ENCODE measurements around the gene LMNA.
"Not testable (repeated sequence)": the region's sequence is repeated elsewhere in the genome, so short reads cannot be mapped to it uniquely, and the experiment has no call there.

Gene LMNA

DNA sequence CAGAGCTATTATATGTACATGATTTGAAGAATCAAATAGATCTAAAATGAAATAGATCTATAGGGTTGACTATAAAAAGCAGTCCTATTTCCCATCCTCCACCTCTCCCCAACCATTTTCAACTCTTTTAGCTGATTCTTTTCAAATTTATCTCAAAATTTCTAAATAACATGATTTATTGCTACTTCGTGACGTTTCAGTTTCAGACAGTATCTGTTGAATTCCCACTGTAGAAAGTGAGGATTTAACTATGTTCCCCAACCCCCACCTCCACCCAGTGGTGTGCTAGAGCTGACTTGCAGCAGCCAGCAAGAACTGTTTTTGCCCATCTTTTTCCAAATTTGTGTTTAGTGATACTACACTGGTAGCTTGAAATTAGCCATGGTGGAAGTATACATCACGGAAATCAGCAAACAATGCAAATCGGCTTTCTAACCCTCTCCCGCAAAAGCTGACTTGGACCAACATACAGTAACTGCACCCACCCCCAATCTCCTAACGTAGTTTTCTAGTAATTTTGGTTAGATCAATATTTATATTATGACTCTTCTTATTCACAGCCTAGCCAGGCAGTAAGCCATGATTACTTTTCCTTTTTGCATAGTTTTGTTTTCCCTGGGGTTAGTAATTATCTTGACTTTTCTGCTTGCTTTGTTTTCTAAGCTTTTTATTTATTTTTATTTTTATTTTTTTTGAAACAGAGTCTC lies 49.8 kb downstream of the LMNA start:
- DNase-seq (ENCODE audit: low spot score) = no peak

DNA sequence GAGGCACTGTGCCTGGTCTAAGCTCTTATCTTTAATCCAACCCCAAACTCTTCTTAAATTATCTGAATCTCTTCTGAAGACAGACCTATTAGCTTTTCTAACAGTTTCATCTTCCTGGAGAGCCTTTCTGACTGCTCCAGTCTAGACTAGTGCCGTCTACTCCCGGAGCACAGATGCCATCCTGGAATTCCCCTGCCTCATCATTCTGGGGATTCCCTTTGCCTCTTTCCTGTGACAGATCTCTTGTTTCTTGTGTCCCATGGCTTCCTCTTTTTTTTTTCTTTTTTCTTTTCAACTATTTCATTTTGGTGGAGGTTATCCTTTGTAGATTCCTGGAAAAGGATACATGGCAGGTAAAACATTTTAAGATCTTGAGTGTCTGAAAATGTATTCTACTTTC lies 50.6 kb downstream of the LMNA start:
- no peak for DNase-seq (ENCODE audit: low spot score)

DNA sequence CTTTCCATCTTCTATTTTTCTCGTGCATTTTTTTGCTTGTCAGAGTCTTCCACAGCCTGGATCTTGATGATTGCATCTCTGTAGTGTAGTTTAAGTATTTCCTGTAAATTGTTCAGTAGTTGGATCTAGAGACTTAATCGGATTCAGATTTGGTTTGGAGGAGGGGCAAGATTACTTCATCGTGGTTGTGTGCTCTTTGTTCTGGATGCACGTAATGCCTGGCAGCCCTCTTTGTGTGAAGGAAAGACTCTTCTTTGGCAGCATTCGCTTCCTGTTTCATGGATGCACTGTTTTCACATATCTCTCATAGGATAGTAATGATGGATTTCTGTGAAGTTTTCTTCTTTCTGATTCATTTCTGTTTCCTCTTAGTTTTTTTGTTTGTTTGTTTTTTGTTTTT lies 53.0 kb downstream of the LMNA start:
- DNase-seq (ENCODE audit: low spot score) = no peak

DNA sequence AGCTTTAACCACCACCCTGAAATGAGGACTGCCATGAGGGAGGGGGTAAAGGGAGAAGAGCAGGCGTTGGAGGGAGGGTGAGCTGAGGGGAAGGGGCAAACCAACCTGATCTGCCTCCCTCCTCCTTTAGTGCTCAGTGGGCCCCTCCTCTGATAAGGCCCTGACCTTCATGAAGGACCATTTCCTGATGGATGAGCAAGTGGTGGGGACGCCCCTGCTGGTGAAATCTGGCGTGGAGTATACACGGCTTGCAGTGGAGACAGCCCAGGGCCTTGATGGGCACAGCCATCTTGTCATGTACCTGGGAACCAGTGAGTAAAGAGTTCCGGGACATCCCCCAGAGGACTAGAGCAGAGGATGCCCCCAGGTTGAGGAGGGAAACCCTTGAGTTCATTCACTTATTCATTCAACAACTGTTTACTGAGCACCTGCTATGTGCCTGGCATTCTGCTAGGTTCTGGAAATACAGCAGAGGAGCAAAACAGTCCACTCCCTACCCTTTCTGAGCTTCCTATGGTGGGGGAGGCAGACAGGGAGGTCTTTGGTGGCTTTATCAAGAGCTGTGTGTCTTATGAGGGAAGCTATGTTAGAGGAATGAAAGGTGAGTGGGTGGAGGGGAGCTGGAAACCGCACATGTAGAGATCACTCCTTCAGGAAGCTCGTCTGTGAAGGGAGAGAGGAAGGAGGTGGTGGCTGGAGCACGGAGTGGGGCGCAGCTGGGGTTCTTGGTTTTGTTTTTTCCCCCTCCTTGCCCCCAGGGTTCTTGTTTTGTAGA lies 58.4 kb downstream of the LMNA start:
- no peak for DNase-seq (ENCODE audit: low spot score)

DNA sequence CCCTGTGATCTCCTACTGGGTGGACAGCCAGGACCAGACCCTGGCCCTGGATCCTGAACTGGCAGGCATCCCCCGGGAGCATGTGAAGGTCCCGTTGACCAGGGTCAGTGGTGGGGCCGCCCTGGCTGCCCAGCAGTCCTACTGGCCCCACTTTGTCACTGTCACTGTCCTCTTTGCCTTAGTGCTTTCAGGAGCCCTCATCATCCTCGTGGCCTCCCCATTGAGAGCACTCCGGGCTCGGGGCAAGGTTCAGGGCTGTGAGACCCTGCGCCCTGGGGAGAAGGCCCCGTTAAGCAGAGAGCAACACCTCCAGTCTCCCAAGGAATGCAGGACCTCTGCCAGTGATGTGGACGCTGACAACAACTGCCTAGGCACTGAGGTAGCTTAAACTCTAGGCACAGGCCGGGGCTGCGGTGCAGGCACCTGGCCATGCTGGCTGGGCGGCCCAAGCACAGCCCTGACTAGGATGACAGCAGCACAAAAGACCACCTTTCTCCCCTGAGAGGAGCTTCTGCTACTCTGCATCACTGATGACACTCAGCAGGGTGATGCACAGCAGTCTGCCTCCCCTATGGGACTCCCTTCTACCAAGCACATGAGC lies 62.2 kb downstream of the LMNA start:
- no peak for DNase-seq (ENCODE audit: low spot score)

DNA sequence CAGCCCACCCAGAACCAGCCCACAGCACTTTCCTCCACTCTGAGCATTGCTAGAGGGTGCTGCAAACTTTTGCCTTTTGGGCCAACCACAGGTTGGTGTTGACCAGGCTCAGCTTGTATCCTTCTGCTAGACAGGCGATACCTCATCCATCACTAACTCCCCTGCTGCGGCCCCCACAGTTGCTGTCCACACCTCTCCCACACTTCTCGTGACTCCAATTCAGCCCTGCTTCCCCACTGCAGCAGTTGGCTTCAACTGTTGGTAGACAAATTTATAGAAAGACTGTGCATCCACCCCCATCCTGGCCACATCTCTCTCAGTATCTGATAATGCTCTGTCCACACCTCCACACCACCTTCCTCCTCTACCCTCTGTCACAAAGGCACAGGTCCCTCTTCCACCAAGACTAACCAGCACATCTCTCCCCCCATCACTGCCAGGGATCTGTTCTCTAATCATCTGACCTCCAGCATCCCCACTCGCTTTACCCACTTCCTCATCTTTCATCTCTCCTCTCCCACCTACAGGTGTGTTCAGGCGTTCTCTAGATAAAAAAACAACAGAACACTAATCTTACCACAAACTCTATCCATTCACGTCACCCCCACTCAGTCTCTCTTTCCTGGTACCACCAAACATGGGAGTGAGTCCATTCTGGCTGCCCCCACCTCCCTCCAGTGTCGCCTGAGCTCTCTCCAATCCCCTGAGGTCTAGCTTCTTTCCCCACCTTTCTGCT lies 63.6 kb downstream of the LMNA start:
- DNase-seq (ENCODE audit: low spot score) = no peak

DNA sequence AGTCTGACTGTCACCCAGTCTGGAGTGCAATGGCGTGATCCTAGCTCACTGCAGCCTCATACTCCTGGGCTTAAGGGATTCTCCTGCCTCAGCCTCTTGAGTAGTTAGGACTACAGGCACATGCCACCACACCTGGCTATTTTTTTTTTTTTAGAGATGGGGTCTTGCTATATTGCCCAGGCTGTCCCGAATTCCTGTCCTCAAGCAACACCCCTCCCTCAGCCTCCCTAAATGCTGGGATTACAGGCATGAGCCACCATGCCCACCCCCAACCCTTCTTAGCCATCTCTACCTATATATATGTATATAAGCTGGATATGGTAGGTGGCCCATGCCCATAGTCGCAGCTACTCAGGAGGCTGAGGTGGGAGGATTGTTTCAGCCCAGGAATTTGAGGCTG lies 66.0 kb downstream of the LMNA start:
- no peak for DNase-seq (ENCODE audit: low spot score)

DNA sequence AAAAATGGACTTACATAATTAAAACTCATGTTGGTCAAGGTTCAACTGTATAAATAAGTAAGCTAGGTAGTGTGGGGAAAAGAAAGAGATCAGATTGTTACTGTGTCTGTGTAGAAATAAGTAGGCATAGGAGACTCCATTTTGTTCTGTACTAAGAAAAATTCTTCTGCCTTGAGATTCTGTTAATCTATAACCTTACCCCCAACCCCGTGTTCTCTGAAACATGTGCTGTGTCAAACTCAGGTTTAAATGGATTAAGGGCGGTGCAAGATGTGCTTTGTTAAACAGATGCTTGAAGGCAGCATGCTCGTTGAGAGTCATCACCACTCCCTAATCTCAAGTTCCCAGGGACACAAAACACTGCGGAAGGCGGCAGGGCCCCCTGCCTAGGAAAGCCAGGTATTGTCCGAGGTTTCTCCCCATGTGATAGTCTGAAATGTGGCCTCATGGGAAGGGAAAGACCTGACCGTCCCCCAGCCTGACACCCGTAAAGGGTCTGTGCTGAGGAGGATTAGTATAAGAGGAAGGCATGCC lies 66.9 kb downstream of the LMNA start:
- DNase-seq (ENCODE audit: low spot score) = not testable (repeated sequence)

DNA sequence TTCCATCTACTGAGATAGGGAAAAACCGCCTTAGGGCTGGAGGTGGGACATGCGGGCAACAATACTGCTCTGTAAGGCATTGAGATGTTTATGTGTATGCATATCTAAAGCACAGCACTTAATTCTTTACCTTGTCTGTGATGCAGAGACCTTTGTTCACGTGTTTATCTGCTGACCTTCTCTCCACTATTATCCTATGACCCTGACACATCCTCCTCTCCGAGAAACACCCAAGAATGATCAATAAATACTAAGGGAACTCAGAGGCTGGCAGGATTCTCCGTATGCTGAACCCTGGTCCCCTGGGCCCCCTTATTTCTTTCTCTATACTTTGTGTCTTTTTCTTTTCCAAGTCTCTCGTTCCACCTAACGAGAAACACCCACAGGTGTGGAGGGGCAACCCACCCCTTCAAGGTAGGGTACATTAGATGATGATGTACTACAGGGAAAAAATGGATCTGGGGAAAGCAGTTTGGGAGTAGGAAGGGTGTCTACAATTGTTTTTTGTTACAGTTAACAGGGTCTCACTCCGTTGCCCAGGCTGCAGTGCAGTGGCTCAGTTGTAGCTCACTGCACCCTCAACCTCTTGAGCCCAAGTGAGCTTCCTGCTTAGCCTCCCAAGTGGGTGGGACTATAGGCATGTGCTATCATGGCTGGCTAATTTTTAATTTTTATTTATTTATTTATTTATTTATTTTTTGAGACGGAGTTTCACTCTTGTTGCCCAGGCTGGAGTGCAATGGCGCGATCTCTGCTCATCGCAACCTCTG lies 67.7 kb downstream of the LMNA start:
- DNase-seq (ENCODE audit: low spot score) = not testable (repeated sequence)

DNA sequence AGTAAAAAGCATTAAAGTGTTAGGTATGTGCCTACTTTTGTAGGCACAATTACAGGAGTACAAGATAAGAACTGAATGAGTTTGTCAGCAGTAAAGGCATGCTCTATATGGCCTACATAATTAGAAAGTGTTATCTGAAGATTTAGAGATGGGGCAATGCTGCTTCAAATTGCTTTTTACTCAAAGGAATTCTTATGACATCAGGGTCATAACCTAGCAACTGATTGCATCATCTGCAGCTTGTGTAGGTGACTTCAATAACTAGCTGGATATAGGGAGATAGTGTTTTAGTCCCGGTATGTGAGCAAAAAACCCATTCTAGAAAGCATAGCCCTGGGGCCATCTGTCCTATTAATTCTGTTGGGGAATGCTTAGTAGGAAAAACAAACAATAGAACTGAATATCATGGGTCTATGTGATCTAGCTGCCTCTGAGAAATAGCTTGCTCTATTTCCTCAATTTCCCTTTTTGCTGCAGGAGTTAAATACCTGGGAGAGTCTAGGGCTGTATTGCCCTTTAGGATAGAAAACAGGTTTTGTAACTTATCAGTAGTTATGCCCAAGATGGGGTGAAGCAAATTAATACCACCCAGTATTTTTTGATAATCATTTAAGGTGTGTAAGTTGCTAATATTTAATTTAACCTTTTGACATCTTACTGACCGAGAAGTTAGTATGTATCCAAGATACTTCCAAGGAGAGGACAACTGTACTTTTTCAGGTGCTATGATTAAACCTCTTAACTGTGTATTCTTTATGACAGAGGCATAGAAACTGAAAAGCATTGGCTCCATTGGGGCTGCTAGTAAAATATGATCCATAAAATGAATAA lies 72.1 kb downstream of the LMNA start:
- DNase-seq (ENCODE audit: low spot score) = not testable (repeated sequence)

All from hematopoietic multipotent progenitor cell treated with erythropoietin and hydrocortisone succinate and interleukin-3 and kit ligand, for 15 days (in vitro differentiated cells).